Neuronal stem cell (in vitro differentiated cells): Measurements from ENCODE around the gene RAB26.

Experiments
- DNase-seq: peaks from one replicate; pipeline ENCODE4 v3.0.0-alpha.2; 2013; ENCODE audit warnings: low spot score
- H2AFZ ChIP-seq: one replicate; pipeline ENCODE4 v1.6.1; 2013; ENCODE audit warnings: mild to moderate bottlenecking, low read length, inconsistent platforms
- H2AK5ac ChIP-seq: 2 replicates; pipeline ENCODE4 v1.6.1; 2013; ENCODE audit warnings: low read depth, mild to moderate bottlenecking, inconsistent platforms, low read length, moderate library complexity, mixed read lengths
- H2BK120ac ChIP-seq: 2 replicates; pipeline ENCODE4 v1.6.1; 2013; ENCODE audit warnings: low read depth, mild to moderate bottlenecking, inconsistent platforms, low read length, moderate library complexity, mixed read lengths
- H2BK12ac ChIP-seq: one replicate; pipeline ENCODE4 v1.6.1; 2013; ENCODE audit warnings: low read length, inconsistent platforms
- H2BK15ac ChIP-seq: 2 replicates; pipeline ENCODE4 v1.6.1; 2013; ENCODE audit warnings: mild to moderate bottlenecking, low read length, inconsistent platforms, mixed read lengths
- H2BK5ac ChIP-seq: one replicate; pipeline ENCODE4 v1.6.1; 2013; ENCODE audit warnings: inconsistent platforms, mild to moderate bottlenecking, low read length, moderate library complexity
- H3K14ac ChIP-seq: one replicate; pipeline ENCODE4 v1.6.1; 2013; ENCODE audit warnings: low read length, inconsistent platforms
- H3K18ac ChIP-seq: 2 replicates; pipeline ENCODE4 v1.6.1; 2013; ENCODE audit warnings: low read length, inconsistent platforms
- H3K23ac ChIP-seq: 2 replicates; pipeline ENCODE4 v1.6.1; 2013; ENCODE audit warnings: low read depth, mild to moderate bottlenecking, mixed read lengths, low read length, inconsistent platforms; ENCODE audit not compliant: poor library complexity
- H3K27ac ChIP-seq: replicated peaks from 3 replicates; pipeline ENCODE4 v1.5.1; 2013; ENCODE audit warnings: low read length, inconsistent platforms
- H3K27me3 ChIP-seq, 3 experiments: 2 replicates each; pipeline ENCODE4 v1.6.1; 2013; ENCODE audit warnings: low read length in 3 of 3, mild to moderate bottlenecking in 2 of 3, inconsistent platforms in 1 of 3, low read depth in 1 of 3, mixed read lengths in 1 of 3, moderate library complexity in 1 of 3; ENCODE audit not compliant: control insufficient read depth in 3 of 3, insufficient read depth in 3 of 3
- H3K36me3 ChIP-seq, 2 donors: replicated peaks in 1 of 2; 2 replicates each; pipeline ENCODE4 v1.6.1; 2013; ENCODE audit warnings: low read length in 2 of 2; ENCODE audit not compliant: control insufficient read depth in 2 of 2, insufficient read depth in 2 of 2
- H3K4ac ChIP-seq: 2 replicates; pipeline ENCODE4 v1.6.1; 2013; ENCODE audit warnings: inconsistent platforms, mild to moderate bottlenecking, low read length, moderate library complexity
- H3K4me1 ChIP-seq, 2 donors: 1 replicate in 1 of 2; 2 replicates in 1 of 2; pipeline ENCODE4 v1.6.1; 2013; ENCODE audit warnings: low read length in 2 of 2, low read depth in 1 of 2; ENCODE audit not compliant: control insufficient read depth in 2 of 2, insufficient read depth in 1 of 2
- H3K4me2 ChIP-seq: one replicate; pipeline ENCODE4 v1.6.1; 2013; ENCODE audit warnings: mild to moderate bottlenecking, low read length, inconsistent platforms; ENCODE audit not compliant: insufficient read depth, poor library complexity, severe bottlenecking
- H3K4me3 ChIP-seq, 2 donors: 2 replicates each; pipeline ENCODE4 v1.5.1; 2013; ENCODE audit warnings: low read length in 2 of 2, mild to moderate bottlenecking in 2 of 2, inconsistent platforms in 1 of 2, moderate library complexity in 1 of 2
- H3K79me1 ChIP-seq: one replicate; pipeline ENCODE4 v1.6.1; 2013; ENCODE audit warnings: low read depth, mild to moderate bottlenecking, inconsistent platforms, low read length, moderate library complexity
- H3K9ac ChIP-seq: one replicate; pipeline ENCODE4 v1.6.1; 2013; ENCODE audit warnings: mild to moderate bottlenecking, low read depth, low read length, inconsistent platforms; ENCODE audit not compliant: poor library complexity
- H3K9me3 ChIP-seq, 2 donors: replicated peaks in 1 of 2; 2 replicates each; pipeline versions ENCODE3 to v1.6.1; 2013; ENCODE audit warnings: low read length in 2 of 2, mild to moderate bottlenecking in 2 of 2, inconsistent platforms in 1 of 2, low read depth in 1 of 2, mixed read lengths in 1 of 2, moderate library complexity in 1 of 2; ENCODE audit not compliant: control insufficient read depth in 2 of 2, insufficient read depth in 1 of 2
- H4K8ac ChIP-seq: one replicate; pipeline ENCODE4 v1.6.1; 2013; ENCODE audit warnings: low read depth, mild to moderate bottlenecking, inconsistent platforms, low read length, moderate library complexity
- H4K91ac ChIP-seq: one replicate; pipeline ENCODE4 v1.6.1; 2013; ENCODE audit warnings: low read length, low read depth, mild to moderate bottlenecking, inconsistent platforms; ENCODE audit not compliant: poor library complexity
- WGBS, 2 donors: extraction: QIAGEN DNeasy Blood & Tissue Kit; methylation state at CpG; one replicate each; pipeline ENCODE4 v1.1.7; 2013; ENCODE audit warnings: missing lambda C conversion rate in 2 of 2, mixed read lengths in 1 of 2; ENCODE audit not compliant: insufficient read length in 2 of 2, insufficient replicate concordance in 1 of 2; ENCODE audit errors: extremely low coverage in 2 of 2; 5-methylcytosine and 5-hydroxymethylcytosine counted together

RAB26 gene

GRCh38 chr16:2155977-2156848 is 7.8 kb downstream of the RAB26 start:
- Histone ChIP-seq H3K9me3 (no peaks in the 10 kb centered on the region), H3K4ac (no peak overlapping the region), H3K18ac (peak overlapping the region; percentile 88), H4K8ac (peak overlapping the region; percentile 75), H3K4me3 (peak overlapping the region; percentile 85 to 94), H3K27ac (peak overlapping the region; percentile 23), H4K91ac (peak overlapping the region; percentile 64), H3K14ac (no peak overlapping the region), H2AK5ac (peak overlapping the region; percentile 77), H3K4me2 (peak overlapping the region; percentile 93), H3K9ac (peak overlapping the region; percentile 93), H2BK5ac (no peak overlapping the region), H2AFZ (peak overlapping the region; percentile 66), H2BK120ac (no peak overlapping the region), H3K36me3 (peaks cover 15 to 40% of the 10 kb centered on the region in 2 donors), H3K27me3 (no peaks in the 10 kb centered on the region), H2BK15ac (no peak overlapping the region), H2BK12ac (no peak overlapping the region), H3K4me1 (peaks cover 36 to 60% of the 10 kb centered on the region in 2 donors), H3K79me1 (peaks cover 43% of the 10 kb centered on the region), H3K23ac (peak overlapping the region; percentile 52)
- no peak for DNase-seq
- no CpG with 5 or more reads among the region's 47 CpGs for WGBS, 2 donors

GRCh38 chr16:2156849-2157224 is 8.4 kb downstream of the RAB26 start:
- Histone ChIP-seq H3K9me3 (no peaks in the 10 kb centered on the region), H3K23ac (peak overlapping the region; percentile 70), H3K18ac (no peak overlapping the region), H2BK15ac (no peak overlapping the region), H4K8ac (no peak overlapping the region), H2AFZ (no peak overlapping the region), H2BK120ac (no peak overlapping the region), H4K91ac (no peak overlapping the region), H3K9ac (peak overlapping the region; percentile 56), H3K4me3 (peak overlapping the region in 1 of 2 donors; percentile 85), H2BK5ac (no peak overlapping the region), H2AK5ac (peak overlapping the region; percentile 77), H3K4ac (peak overlapping the region; percentile 31), H3K4me1 (peaks cover 31 to 60% of the 10 kb centered on the region in 2 donors), H3K14ac (no peak overlapping the region), H2BK12ac (no peak overlapping the region), H3K27ac (no peak overlapping the region), H3K79me1 (peaks cover 45% of the 10 kb centered on the region), H3K4me2 (no peak overlapping the region), H3K36me3 (peaks cover 9 to 34% of the 10 kb centered on the region in 2 donors), H3K27me3 (no peaks in the 10 kb centered on the region)
- no CpG with 5 or more reads among the region's 5 CpGs for WGBS, 2 donors
- no peak for DNase-seq

- H3K4ac ChIP-seq = no peak overlapping the region
- H3K4me3 ChIP-seq = peak overlapping the region in 1 of 2 donors; percentile 13
- H3K9ac ChIP-seq = peak overlapping the region; percentile 56
- peak overlapping the region; percentile 19 for H2BK5ac ChIP-seq
- WGBS, 2 donors = no CpG with 5 or more reads among the region's 27 CpGs
- peaks cover 28 to 59% of the 10 kb centered on the region in 2 donors for H3K4me1 ChIP-seq
- no peaks in the 10 kb centered on the region for H3K9me3 ChIP-seq
- no peak for DNase-seq
- peaks cover 51% of the 10 kb centered on the region for H3K79me1 ChIP-seq
- H3K27me3 ChIP-seq = no peaks in the 10 kb centered on the region
- peak overlapping the region; percentile 10 for H2AK5ac ChIP-seq
- no peak overlapping the region for H3K4me2 ChIP-seq
- peak overlapping the region; percentile 50 for H3K23ac ChIP-seq
- H4K91ac ChIP-seq = no peak overlapping the region
- H2AFZ ChIP-seq = no peak overlapping the region
- peak overlapping the region; percentile 10 for H4K8ac ChIP-seq
- no peak overlapping the region for H3K18ac ChIP-seq
- H2BK15ac ChIP-seq = no peak overlapping the region
- H2BK12ac ChIP-seq = no peak overlapping the region
- H3K36me3 ChIP-seq = peaks cover 6 to 26% of the 10 kb centered on the region in 2 donors
- H2BK120ac ChIP-seq = no peak overlapping the region
- H3K27ac ChIP-seq = no peak overlapping the region
- no peak overlapping the region for H3K14ac ChIP-seq
Measured at GRCh38 chr16:2157480-2158261, 9.2 kb downstream of the RAB26 start.

- Histone ChIP-seq H3K4me3 (peak overlapping the region in 1 of 2 donors; percentile 13), H2BK15ac (peak overlapping the region; percentile 9), H2AFZ (no peak overlapping the region), H3K4me1 (peaks cover 23 to 54% of the 10 kb centered on the region in 2 donors), H3K18ac (no peak overlapping the region), H4K8ac (no peak overlapping the region), H3K79me1 (peaks cover 45% of the 10 kb centered on the region), H3K4me2 (no peak overlapping the region), H3K23ac (peak overlapping the region; percentile 34), H4K91ac (no peak overlapping the region), H3K9ac (peak overlapping the region; percentile 56), H2BK5ac (peak overlapping the region; percentile 19), H3K27me3 (no peaks in the 10 kb centered on the region), H2BK120ac (no peak overlapping the region), H3K4ac (no peak overlapping the region), H3K14ac (no peak overlapping the region), H3K9me3 (no peaks in the 10 kb centered on the region), H2AK5ac (peak overlapping the region; percentile 92), H2BK12ac (no peak overlapping the region), H3K27ac (no peak overlapping the region), H3K36me3 (peaks cover 5 to 22% of the 10 kb centered on the region in 2 donors)
- no CpG with 5 or more reads among the region's 15 CpGs for WGBS, 2 donors
- DNase-seq = no peak
Measured at GRCh38 chr16:2158262-2158638, 9.8 kb downstream of the RAB26 start.
